NK-92 (cell line): ENCODE measurements around the gene PHAF1.

Experiments
- DNase-seq: peaks from one replicate; lab custom pipeline; 2025; ENCODE audit not compliant: unreplicated experiment; lab: John Stamatoyannopoulos, UW

Gene PHAF1

DNA sequence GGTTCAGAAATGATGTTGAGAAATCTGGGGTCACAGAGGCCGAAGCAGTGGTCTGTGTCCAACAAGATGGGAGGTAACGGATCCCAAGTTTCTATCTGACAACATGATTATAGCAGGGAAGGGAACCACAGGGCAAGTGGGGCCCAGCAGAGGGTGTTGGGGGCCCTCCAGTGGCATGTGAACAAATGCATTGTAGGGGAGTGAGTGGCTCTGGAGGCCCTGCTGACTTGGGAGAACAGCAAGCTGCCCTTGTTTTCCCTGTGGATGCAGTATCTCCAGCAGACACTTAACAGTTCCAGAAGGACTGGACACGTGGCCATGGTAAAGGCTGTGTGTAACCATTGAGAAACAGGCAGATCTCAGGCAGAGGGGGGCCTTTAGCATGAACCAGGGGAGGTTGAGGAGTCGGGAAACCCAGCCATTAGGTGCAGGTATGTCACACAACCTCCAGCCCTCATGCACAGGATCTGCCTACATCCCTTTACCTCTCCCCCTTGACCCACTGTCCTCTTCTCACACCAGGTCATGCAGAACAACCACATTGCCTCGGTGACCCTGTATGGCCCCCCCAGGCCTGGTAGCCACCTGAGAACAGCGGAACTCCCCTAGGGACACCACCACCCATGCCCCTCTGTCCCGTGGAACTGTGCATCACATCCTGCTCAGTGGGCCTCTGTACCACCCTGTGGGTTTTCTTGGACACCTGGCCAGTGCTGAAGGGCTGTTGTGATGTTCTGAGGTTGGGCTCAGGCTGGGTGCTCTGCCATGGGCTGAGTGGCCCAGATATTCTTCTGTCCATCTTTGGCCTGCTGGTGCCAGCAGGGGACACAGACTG is 37.0 kb downstream of the PHAF1 start:
- DNase-seq: no peak

DNA sequence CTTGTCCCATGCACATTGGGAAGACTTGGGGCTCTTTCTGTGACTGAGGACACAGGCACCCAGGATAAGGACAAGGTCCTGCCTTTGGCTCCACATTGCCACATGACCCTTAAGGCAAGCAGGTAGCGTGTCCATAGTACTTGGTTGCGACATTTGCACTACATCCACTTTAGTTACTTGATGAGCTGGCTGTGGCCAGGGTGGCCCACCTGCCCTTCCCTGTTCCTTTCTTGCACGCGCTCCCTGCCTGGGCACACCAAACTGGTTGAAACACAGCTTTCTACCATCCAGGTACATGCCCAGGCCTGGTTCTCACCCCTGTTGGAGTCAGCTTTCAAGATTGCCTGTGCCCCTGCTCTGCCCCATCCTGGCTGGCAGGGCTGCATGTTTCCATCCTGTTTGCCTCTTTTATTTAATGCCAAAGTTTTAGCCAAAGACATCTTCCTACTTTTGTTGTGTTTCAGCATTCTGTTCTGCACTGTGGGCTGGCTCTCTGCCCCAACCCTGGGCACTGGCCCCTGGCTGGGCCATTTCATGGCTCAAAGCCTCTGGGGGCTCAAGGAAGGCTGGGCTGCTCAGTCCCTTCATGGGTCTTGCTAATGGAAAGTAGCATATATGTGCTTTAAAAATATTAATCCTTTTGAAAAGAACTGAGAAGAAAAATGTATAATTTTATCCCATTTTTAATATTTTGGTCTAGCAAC is 37.8 kb downstream of the PHAF1 start:
- no peak for DNase-seq

DNA sequence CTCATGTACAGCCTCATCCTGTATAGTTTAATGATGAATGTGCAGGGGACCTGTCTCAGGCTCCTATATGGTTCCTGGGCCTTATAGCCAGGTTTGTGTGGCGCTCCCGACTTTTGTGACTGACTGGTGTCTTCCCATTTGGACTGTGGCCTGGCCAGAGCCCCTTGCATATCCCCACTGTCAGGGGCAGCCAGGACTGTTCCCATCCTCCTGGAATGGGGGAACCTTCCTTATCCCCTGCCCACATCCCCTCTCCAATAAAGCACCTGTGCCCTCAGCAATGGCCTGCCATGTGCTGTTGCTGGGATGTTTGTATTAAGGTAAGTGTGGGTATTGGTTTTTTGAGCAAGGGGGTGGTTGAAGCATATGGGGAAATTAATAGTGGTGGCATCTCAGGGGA is 38.5 kb downstream of the PHAF1 start:
- no peak for DNase-seq

DNA sequence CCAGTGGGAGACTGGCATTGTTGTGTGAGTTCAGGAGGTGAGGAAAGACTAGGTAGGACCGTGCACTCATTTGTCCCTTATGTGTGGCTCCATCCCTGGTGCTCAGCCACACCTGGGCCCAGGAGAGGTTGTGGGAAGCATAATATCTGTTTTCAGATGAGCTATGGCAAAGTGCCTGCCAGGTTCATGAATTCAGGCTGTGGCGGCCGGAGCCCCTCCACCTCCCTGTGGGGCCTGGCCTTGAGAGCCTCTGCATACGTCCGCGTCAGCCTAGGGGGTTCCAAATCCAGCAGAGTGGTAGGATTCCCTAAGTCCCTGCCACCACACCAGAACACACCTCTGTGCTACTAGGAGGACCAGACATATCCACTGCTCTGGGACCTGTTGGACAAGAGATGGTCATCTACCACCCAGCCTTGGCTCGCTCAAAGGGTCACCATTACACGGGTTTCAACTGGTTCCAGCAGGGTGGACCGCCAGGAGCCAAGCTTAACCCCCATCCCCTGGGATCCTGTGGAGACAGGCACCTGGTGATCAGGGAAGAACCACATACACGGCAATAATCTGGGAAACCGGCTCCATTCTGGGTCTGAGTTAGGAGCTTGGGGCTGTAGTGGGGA is 39.0 kb downstream of the PHAF1 start:
- no peak for DNase-seq

DNA sequence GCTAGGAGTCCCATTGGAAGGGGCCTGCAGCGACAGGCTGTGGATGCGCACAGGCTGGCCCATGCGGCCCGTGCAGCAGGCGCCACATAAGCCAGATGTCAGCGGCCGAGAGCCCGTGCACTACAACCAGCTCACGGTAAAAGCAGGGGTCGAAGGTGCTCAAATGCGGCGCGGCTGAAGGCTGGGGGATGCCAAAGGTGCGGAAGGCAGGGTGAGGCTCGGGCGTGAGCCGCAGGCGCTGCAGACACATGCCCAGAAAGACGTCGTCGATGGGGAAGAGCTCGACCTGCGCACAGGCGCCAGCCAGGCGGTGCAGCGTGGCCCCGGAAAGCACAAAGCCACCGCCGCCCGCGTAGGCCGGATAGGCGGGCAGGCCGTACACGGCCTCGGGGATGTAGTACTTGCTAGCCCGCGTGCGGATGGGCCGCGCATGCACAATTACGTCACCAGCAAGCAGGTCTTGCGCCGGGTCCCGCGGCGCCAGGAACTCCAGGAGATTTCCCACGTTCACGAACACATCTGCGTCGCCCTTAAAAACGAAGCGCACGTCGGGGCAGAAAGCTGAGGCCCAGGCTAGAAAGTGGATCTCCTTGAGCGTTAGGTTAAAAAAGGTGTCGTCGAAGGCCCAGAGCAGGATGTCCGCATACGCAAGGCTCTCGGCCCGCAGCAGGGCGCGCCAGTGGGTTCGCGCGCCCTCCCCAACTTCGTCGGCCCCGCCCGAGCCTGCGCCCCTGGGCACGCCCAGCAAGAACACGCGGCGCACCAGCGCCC is 39.7 kb downstream of the PHAF1 start:
- DNase-seq: no peak

DNA sequence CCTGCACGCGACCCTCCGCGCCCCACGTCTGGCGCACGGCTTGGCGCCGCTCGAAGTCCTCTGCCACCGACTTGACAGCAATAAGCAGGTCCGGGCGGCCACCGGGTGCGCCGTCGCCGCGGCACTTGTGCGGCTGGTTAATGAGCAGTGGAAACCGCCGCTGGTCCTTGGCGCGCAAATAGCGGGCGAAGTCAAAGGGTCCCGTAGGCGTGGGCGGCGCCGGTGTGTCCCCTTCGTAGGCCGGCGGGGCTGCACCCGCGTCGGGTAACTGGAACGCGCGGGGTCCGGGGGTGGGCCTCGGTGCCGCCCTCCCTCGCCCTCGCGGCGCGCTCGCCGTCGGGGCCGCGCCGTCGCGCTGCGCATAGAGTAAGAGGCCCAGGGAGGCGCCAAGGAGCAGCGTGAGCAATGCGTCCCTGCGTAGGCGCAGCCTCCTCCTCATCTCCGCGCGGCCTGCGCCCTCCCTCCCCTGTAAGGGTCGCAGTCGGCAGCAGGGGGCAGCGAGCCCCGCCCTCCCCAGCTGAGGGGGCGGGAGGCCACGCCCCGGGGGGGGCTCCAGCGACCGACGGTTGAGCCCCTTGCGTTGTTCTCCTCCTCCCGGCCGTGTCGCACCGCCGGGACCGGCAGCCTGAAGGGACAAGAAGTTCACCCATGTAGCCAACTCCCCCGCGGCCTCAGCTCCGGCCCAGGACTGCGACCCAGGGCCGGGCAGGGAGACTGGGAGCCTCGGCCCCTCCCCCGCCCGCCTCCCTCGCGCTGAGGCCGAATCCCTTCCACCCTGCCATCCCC is 40.5 kb downstream of the PHAF1 start:
- no peak for DNase-seq

DNA sequence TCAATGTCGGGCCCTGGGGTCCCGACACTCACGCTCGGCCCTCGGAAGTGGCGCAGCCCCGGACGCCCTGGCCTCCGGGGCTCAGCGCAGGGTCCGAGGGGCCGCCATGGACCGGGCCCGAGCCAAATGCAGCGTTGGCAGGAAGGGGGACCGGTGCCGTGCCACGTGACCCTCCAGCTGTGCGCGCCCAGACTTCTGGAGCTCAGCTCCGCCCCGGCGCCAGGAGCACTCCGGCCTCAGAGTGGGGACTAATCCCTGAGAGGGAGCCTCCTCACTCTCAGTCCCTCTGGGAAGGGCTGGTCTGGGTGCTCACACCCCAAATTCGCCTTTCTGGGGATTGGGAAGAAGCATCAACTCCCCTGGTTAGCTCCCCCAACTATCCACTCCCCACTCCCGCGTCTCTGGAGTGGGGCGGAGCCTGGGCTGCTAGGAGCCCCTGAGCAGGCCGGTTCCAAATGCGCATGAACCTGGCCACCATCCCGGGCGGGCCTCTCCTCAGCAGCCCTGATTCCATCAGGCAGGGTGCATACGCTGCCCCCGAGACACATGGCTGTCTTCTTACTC is 41.2 kb downstream of the PHAF1 start, which contains the start of gene B3GNT9:
TSS of gene B3GNT9 (minus strand) at position 166 of the 564 bp plus-strand sequence. CDS start 513 bp downstream, outside the sequence.
- DNase-seq: no peak

DNA sequence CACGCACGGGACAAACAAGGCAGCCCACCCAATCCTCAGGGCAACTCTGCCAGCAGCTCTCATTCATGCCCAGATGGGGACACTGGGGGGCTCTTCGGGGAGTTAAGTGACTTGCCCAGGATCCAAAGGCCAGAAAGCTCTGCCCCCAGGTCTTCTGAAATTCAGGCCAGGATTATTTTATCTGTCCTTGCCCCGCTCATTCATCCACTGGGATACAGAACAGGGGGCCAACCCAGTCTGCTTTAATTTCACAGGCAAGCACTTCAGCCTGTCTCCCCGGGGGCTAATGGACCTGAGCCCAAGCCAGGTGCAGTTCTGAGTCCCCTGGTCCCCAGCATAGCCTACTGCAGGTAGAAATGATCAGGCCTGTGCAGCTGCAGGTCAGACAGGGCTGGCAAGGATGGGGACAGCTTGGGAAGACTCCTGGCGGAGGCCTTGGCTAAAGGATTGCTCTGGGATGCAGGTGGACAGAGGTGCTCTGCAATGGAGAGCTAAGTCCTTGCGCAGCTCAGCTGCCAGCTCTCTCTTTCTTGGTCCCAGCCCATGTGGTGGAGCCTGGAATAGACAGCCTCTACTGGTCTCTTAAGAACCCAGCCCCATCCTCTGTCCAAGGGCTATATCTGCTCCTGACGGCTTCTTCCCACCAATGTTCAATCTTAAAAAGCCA is 41.8 kb downstream of the PHAF1 start:
- no peak for DNase-seq

DNA sequence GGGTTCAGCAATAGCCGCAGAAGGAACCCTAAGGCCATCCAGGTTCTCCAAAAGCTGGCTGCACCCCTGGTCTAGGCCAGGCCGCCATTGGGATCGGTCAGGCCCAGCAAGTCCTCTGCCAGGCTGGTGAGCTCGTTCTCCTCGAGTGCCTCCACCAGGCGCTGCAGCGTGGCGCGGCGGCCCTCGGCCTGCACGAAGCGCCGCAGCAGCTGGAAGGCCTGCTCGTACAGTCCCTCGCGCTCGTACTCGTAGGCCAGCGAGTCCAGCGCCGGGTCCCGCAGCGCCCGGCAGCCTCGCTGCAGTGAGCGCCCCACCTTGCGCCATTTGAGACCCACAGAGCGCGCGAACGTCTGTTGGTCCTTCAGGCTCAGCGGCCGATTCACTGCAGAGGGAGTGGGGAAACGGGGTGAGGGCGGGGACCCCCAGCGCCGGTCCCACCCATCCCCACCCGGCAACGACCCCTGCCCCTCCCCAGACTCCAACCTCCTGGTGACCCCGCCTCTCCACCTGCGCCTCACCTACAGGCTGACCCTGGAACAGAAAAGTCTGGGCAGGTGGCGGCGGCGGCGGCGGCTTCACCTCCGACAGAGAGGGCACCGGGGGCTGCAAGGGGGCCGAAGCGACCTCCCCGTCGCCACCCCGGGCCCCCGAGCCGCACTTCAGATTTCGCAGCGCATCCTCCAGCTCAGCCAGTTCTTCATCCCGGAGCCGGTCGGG is 45.0 kb downstream of the PHAF1 start:
- no peak for DNase-seq

DNA sequence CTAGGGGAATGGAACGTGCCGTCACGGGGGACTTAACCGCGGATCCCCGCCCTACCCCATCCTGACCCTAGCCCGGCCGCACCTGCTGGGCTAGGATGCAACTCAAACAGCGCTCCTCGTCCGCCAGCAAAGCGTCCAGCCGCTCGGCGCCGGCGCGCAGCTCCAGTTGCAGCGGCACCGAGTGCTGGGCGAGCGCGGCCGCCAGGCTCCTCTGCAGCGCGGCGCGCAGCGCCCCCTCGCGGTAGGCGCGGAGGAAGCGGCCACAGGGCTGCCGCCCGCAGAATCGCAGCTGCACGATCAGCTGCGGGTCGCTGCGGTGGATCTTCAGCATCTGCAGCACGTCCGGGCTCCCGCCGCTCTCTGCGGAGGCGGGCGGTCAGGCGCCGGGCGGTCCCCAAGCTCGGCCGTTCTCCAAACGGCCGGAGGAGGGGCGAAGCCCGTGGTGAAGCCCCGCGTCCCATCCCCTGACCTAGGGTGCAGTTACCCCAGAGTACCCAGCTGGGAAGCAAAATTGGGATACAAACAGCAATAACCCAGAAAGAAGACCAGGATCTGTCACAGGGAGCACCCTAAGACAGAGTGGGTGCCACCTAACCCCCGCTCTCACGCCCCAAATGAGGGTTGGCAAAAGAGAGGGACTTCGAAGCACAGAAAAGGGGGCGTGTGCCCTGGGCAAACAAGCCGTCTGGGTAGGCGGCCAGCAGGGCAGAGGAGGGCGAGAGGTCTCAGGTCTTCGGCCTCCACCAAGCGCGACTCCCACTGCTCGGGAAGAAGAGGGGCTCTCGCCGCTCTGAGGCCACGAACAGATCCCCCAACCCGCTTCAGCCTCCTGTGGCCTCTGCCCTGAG is 45.8 kb downstream of the PHAF1 start:
- no peak for DNase-seq

DNA sequence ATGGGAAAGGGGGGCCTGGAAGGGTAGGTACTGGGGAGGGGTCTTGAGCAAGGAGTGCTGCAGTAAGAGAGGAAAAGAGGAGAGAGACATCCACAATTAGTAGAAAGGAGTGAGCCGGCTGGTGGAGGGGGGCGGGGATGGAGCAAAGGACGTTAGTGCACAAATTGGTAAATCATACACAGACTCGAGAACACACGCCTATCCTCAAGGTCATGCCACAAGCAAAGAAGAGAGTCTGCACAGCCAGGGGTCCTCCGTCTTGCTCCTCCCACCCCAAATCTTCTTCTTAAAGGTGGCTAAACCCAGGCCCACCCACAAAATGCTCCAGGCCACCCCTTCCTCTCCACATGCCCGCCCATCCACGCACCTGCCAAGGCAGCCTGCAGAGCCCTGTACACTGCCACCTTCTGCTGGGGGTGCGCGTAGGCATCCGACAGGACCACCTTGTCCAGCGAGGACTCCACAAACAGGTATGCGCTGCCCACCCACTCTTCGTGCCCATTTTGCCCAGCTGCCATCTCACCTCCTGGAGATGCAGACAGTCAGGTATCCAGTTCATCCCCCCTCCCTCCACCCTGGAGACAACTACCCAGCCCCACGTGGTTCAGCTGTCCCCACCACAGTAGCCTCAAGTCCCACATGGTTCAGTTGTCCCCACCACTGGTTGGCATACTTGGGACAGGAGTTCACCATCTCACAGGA is 46.6 kb downstream of the PHAF1 start:
- DNase-seq: no peak

DNA sequence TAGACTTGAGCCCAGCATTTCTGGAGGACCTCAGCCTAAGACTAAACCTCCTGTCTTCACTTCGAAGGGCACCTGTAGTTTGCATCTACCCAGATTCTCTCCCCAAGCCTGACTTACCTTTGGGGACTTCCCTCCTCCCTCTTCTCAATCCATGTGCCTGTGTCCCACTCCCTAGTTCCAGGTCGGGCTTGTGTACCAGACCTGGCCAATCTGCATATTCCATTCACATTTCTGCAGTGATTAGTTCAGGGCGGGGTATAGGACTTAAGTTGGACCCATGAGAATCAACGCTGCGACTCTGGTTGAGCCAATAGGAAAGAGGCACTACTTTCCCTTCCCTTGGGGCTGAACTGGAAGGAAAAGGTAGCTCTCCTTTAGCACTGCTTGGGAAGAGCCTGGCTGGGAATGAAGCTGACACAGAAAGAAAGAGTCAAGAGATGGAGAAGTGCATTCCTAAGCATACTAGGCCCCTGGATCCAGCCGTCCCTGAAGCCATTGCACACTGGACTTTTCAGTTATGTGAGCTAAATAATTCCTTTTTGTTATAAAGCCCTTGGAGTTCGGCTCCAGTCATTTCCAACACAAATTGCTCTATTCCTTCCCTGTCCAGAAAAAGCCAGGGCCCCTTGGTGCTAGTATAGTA is 47.5 kb downstream of the PHAF1 start:
- DNase-seq: no peak

DNA sequence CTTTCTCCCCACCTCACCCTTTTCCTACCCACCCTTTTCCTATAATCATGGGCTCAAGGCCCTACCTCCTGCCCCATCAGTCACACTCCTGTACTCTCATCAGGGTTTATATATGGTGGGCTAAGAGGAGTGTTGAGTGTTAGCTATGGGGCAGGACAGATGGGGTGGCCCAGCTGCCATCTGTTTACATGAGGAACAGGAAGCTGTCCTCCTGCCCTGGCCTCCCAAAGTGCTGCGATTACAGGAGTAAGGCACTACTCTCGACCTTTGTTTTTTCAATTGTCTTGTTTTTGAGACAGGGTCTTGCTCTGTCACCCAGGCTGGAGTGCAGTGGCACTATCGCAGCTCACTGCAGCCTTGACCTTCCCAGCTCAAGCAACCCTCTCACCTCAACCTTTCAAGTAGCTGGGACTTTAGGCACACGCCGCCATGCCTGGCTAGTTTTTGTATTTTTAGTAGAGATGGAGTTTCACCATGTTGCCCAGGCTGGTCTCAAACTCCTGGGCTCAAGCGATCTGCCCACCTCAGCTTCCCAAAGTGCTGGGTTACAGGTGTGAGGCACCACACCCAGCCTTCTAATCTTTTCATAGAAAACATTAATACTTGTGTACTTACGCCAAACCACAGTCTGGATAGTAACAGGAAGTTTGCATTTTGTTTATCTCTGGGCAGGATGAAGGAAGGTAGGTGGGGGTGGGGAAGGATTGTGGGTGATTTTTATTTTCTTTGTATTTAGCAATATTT is 48.3 kb downstream of the PHAF1 start:
- DNase-seq: no peak

DNA sequence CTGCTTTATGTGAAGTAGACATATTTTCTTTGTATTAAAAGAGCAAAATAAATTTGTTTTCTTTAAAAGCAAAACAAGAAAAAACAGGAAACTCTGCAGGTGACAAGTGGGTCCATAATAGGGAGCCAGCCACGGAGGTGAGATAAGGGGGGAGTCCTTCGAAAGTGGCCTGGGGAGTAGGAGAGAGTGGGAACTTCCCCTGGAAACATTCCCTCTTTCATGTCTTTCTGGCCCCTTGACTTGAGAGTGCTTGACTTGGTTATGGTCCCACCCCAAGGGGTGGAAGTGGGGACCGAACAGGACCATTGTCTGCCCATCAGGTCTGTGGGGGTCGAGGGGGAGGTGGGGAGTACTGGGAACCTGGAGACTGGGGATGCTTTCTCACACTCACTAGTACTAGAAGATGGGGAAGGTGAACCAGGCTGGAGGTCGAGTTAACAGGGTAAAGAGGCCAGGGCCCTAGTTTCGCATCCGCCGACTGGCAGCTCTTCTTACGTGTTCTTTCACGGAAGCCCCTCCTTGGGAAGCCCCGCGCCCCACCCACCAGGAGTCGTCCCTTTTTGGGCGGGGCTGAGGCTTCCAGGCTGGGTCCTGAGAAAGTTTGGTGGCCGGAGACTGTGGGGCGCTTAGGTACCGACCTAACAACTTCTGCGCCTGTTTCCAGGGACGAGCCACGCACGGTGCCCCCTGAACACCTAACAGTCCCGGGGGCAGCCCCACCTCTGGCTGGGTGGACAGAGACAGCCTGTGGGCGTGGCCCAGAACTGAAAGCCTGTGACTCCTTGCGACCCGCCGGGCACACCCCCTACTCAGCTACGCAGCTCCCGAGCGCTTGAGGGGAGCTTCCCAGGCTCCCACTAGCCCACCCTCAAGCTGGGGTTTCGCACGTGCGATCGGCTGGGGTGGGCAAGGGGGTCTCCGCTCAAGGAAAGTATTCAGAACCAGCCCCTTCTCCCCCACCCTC is 49.2 kb downstream of the PHAF1 start:
- no peak for DNase-seq

DNA sequence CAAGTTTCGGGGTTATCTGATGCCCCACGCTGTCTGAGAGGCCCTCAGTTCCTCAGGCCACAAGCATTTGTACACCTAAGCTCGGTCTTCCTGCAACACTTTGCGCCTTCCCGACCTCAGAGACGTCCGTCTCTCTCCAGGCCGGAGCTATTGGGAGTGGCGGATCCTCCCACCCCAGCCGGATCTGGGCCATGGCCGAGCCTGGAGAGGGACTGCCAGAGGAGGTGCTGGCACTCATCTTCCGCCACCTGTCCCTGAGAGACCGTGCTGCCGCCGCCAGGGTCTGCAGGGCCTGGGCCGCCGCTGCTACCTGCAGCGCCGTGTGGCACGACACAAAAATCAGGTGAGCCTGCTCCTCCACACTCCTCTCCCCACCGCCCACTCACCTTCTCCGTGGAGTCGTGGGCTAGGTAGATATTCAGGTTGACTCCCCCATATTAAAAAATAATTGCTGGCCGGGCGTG is 51.9 kb downstream of the PHAF1 start:
- DNase-seq: no peak
